K562 (cell line): ENCODE data around the gene ADAMTSL3.

ENCODE experiments used
- NEUROD1 ChIP-seq: fragments of 150-350 bp; IDR thresholded peaks from 2 replicates; pipeline ENCODE4 v1.6.1; 2014; ENCODE audit warnings: borderline replicate concordance, low read length, low read depth; ENCODE audit not compliant: partially characterized antibody
- TF ChIP-seq, protein P1 (sequence below), 3 experiments: IDR thresholded peaks in 2 of 3; conservative IDR thresholded peaks in 1 of 3; 2 replicates each; pipeline ENCODE4 v1.5.1; 2011 to 2012; ENCODE audit warnings: low read length in 3 of 3, mild to moderate bottlenecking in 3 of 3, control low read depth in 2 of 3, improper control_type of control experiment in 1 of 3, inconsistent platforms in 1 of 3, low read depth in 1 of 3, mixed read lengths in 1 of 3, moderate library complexity in 1 of 3; ENCODE audit not compliant: insufficient read depth in 2 of 3

DNA sequence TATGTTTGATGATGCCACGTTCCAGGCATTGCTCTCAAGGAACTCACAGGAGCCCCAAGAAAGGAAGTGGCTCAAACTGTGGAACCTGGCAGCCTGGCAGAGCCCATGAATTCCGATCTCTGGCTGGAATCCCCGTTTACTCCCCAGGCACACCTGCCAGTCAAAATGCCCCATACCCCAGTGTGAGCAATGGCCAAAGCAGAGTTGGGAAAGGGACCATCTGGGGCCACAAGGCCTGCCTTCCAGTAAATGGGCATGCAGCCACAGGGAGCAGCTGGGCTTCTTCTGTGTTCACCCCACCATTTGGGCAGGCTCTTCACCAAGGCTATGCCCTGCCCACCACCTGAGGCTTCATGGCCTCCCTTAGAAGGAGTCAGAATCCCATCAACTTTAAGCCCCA, 324.7 kb downstream of the ADAMTSL3 start:
- TF ChIP-seq, protein P1, sequence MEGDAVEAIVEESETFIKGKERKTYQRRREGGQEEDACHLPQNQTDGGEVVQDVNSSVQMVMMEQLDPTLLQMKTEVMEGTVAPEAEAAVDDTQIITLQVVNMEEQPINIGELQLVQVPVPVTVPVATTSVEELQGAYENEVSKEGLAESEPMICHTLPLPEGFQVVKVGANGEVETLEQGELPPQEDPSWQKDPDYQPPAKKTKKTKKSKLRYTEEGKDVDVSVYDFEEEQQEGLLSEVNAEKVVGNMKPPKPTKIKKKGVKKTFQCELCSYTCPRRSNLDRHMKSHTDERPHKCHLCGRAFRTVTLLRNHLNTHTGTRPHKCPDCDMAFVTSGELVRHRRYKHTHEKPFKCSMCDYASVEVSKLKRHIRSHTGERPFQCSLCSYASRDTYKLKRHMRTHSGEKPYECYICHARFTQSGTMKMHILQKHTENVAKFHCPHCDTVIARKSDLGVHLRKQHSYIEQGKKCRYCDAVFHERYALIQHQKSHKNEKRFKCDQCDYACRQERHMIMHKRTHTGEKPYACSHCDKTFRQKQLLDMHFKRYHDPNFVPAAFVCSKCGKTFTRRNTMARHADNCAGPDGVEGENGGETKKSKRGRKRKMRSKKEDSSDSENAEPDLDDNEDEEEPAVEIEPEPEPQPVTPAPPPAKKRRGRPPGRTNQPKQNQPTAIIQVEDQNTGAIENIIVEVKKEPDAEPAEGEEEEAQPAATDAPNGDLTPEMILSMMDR (IDR thresholded peaks at IDR 0.05 in 2 of 3, conservative IDR thresholded peaks at IDR 0.05 in 1 of 3; ENCODE audit: insufficient read depth in 2 of 3, low read depth in 1 of 3, low read length in 3 of 3) = no peak
- TF ChIP-seq NEUROD1 = no peak
